Ovary (tissue), 3 donors: Measurements from ENCODE around the gene FTMT.

ENCODE experiments used
- EP300 ChIP-seq: sonication (generic); formaldehyde crosslinking; IDR thresholded peaks from one replicate; pipeline ENCODE4 v1.6.1; 2017; ENCODE audit warnings: antibody characterized with exemption
- TF ChIP-seq, protein P1 (sequence below), 3 donors: fragments of 450-650 bp in 2 of 3; fragments of 200-600 bp in 1 of 3; IDR thresholded peaks; one replicate each; pipeline versions ENCODE4 v1.5.1 to v1.8.0; 2016 to 2022; ENCODE audit warnings: antibody characterized with exemption in 3 of 3, mild to moderate bottlenecking in 1 of 3
- donor health status: DM: no; HTN: no; CAD: no.

- TF ChIP-seq, protein P1, sequence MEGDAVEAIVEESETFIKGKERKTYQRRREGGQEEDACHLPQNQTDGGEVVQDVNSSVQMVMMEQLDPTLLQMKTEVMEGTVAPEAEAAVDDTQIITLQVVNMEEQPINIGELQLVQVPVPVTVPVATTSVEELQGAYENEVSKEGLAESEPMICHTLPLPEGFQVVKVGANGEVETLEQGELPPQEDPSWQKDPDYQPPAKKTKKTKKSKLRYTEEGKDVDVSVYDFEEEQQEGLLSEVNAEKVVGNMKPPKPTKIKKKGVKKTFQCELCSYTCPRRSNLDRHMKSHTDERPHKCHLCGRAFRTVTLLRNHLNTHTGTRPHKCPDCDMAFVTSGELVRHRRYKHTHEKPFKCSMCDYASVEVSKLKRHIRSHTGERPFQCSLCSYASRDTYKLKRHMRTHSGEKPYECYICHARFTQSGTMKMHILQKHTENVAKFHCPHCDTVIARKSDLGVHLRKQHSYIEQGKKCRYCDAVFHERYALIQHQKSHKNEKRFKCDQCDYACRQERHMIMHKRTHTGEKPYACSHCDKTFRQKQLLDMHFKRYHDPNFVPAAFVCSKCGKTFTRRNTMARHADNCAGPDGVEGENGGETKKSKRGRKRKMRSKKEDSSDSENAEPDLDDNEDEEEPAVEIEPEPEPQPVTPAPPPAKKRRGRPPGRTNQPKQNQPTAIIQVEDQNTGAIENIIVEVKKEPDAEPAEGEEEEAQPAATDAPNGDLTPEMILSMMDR (IDR thresholded peaks at IDR 0.05), result no peak
- no peak for TF ChIP-seq EP300
Observed at GRCh38 chr5:121833617-121834016, 18.1 kb upstream of the FTMT start.
